GM11168 (cell line): ENCODE data around the gene ACTL7B.

Experiments
- in situ Hi-C: fragments of 300-500 bp; cut with MboI; formaldehyde crosslinking; loops from one replicate; pipeline ENCODE4 v1.12.0; 2022; ENCODE audit warnings: low sequenced_read_pairs; ENCODE audit not compliant: unreplicated experiment

The ACTL7B gene

GRCh38 chr9:108874058-108874788 lies 18.4 kb upstream of the ACTL7B start:
- in situ Hi-C loops = no loop called here

GRCh38 chr9:108869092-108869725 lies 13.4 kb upstream of the ACTL7B start:
- in situ Hi-C loops = no loop called here

GRCh38 chr9:108867829-108868228 lies 12.0 kb upstream of the ACTL7B start:
- in situ Hi-C loops = no loop called here

- in situ Hi-C loops = no loop called here
Observed at GRCh38 chr9:108867116-108867515, 11.3 kb upstream of the ACTL7B start.

- in situ Hi-C loops = no loop called here
Observed at GRCh38 chr9:108866001-108866420, 10.2 kb upstream of the ACTL7B start.

GRCh38 chr9:108865037-108865436 lies 9.3 kb upstream of the ACTL7B start:
- in situ Hi-C loops = no loop called here

GRCh38 chr9:108864446-108864845 lies 8.7 kb upstream of the ACTL7B start:
- in situ Hi-C loops = no loop called here

GRCh38 chr9:108863891-108864290 lies 8.1 kb upstream of the ACTL7B start:
- in situ Hi-C loops = no loop called here

GRCh38 chr9:108861997-108862396 lies 6.2 kb upstream of the ACTL7B start, which contains the start of gene ACTL7A:
ACTL7A (plus strand) TSS chr9:108862266; CDS start chr9:108862323, 57 bp downstream.
- in situ Hi-C loops = no loop called here

- in situ Hi-C loops = no loop called here
Observed at GRCh38 chr9:108861464-108861863, 5.7 kb upstream of the ACTL7B start.

GRCh38 chr9:108860764-108861163 lies 5.0 kb upstream of the ACTL7B start:
- in situ Hi-C loops = no loop called here

GRCh38 chr9:108860354-108860753 lies 4.6 kb upstream of the ACTL7B start:
- in situ Hi-C loops = no loop called here

GRCh38 chr9:108859459-108860114 lies 3.8 kb upstream of the ACTL7B start:
- in situ Hi-C loops = no loop called here

GRCh38 chr9:108857572-108857971 lies 1.8 kb upstream of the ACTL7B start:
- in situ Hi-C loops = no loop called here

- in situ Hi-C loops = no loop called here
Observed at GRCh38 chr9:108855529-108855886, 278 bp downstream of the ACTL7B start.

GRCh38 chr9:108854641-108855528 lies 901 bp downstream of the ACTL7B start:
- in situ Hi-C loops = no loop called here

- in situ Hi-C loops = no loop called here
Observed at GRCh38 chr9:108854094-108854493, 1.7 kb downstream of the ACTL7B start.

GRCh38 chr9:108852079-108852478 lies 3.7 kb downstream of the ACTL7B start:
- in situ Hi-C loops = no loop called here

GRCh38 chr9:108851138-108851537 lies 4.6 kb downstream of the ACTL7B start:
- in situ Hi-C loops = no loop called here

GRCh38 chr9:108850293-108850897 lies 5.4 kb downstream of the ACTL7B start:
- in situ Hi-C loops = no loop called here
